ENCODE data around the gene YWHAQ. TPM values are rescaled to one million over a fixed set of nuclear protein-coding genes. Genes with fewer than 3 reads are reported as not detected.
"Not testable (repeated sequence)": the region's sequence is repeated elsewhere in the genome, so short reads cannot be mapped to it uniquely, and the experiment has no call there.

Gene YWHAQ
- total and polyA plus RNA-seq, 4 donors, result 232 to 799 (median 587) TPM

- no CpG with 5 or more reads among the region's 2 CpGs for WGBS (ENCODE audit: insufficient coverage)
- Histone ChIP-seq H3K4me1 (ENCODE audit: control insufficient read depth, insufficient read depth, low read length) (peaks cover 4% of the 10 kb centered on the region), H3K36me3 (ENCODE audit: control insufficient read depth, insufficient read depth, low read length) (no peaks in the 10 kb centered on the region), H3K4me3 (ENCODE audit: low read depth, low read length) (no peak overlapping the region), H3K27ac (ENCODE audit: low read depth, low read length) (no peak overlapping the region), H3K9me3 (ENCODE audit: control insufficient read depth, insufficient read depth, low read length) (no peaks in the 10 kb centered on the region), H3K27me3 (ENCODE audit: control insufficient read depth, insufficient read depth, low read length) (no peaks in the 10 kb centered on the region)
- peak in 1 of 6 donors; percentile 49 for DNase-seq (ENCODE audit: low read depth in 4 of 6, low spot score in 6 of 6)
These were observed 70.2 kb downstream of the YWHAQ start for GRCh38 chr2:9560628-9561027.

GRCh38 chr2:9558948-9559381, 71.8 kb downstream of the YWHAQ start:
- peak in 1 of 6 donors; percentile 65 for DNase-seq (ENCODE audit: low read depth in 4 of 6, low spot score in 6 of 6)
- Histone ChIP-seq H3K4me1 (ENCODE audit: control insufficient read depth, insufficient read depth, low read length) (peaks cover 4% of the 10 kb centered on the region), H3K27ac (ENCODE audit: low read depth, low read length) (peak overlapping the region; percentile 26), H3K27me3 (ENCODE audit: control insufficient read depth, insufficient read depth, low read length) (no peaks in the 10 kb centered on the region), H3K4me3 (ENCODE audit: low read depth, low read length) (no peak overlapping the region), H3K9me3 (ENCODE audit: control insufficient read depth, insufficient read depth, low read length) (no peaks in the 10 kb centered on the region), H3K36me3 (ENCODE audit: control insufficient read depth, insufficient read depth, low read length) (no peaks in the 10 kb centered on the region)
- WGBS (ENCODE audit: insufficient coverage), result 78% methylated on average over 1 of the region's 1 CpG

- Histone ChIP-seq H3K27ac (ENCODE audit: low read depth, low read length) (peak overlapping the region; percentile 99), H3K27me3 (ENCODE audit: control insufficient read depth, insufficient read depth, low read length) (no peaks in the 10 kb centered on the region), H3K9me3 (ENCODE audit: control insufficient read depth, insufficient read depth, low read length) (no peaks in the 10 kb centered on the region), H3K36me3 (ENCODE audit: control insufficient read depth, insufficient read depth, low read length) (no peaks in the 10 kb centered on the region), H3K4me3 (ENCODE audit: low read depth, low read length) (peak overlapping the region; percentile 98), H3K4me1 (ENCODE audit: control insufficient read depth, insufficient read depth, low read length) (peaks cover 7% of the 10 kb centered on the region)
- 0% methylated on average over 32 of the region's 32 CpGs for WGBS (ENCODE audit: insufficient coverage)
- peak in 4 of 6 donors; percentile 11 to 76 (median 26) for DNase-seq (ENCODE audit: low read depth in 4 of 6, low spot score in 6 of 6)
These were observed 74.6 kb downstream of the YWHAQ start for GRCh38 chr2:9556121-9556743.

GRCh38 chr2:9555297-9556120, 75.3 kb downstream of the YWHAQ start, which contains the start of gene ADAM17:
Gene ADAM17 (minus strand): TSS chr2:9555830. CDS start chr2:9555605, 225 bp downstream.
- DNase-seq (ENCODE audit: low read depth in 4 of 6, low spot score in 6 of 6), result peak; percentile 79 to 97 (median 84)
- 0% methylated on average over 73 of the region's 73 CpGs for WGBS (ENCODE audit: insufficient coverage)
- H3K4me1 ChIP-seq (ENCODE audit: control insufficient read depth, insufficient read depth, low read length), result peaks cover 7% of the 10 kb centered on the region
- H3K27me3 ChIP-seq (ENCODE audit: control insufficient read depth, insufficient read depth, low read length), result no peaks in the 10 kb centered on the region
- no peaks in the 10 kb centered on the region for H3K9me3 ChIP-seq (ENCODE audit: control insufficient read depth, insufficient read depth, low read length)
- no peaks in the 10 kb centered on the region for H3K36me3 ChIP-seq (ENCODE audit: control insufficient read depth, insufficient read depth, low read length)
- peak within 1 kb of the TSS; percentile 98 for H3K4me3 ChIP-seq (ENCODE audit: low read depth, low read length)
- H3K27ac ChIP-seq (ENCODE audit: low read depth, low read length), result peak within 1 kb of the TSS; percentile 99

GRCh38 chr2:9554921-9555296, 75.9 kb downstream of the YWHAQ start:
- Histone ChIP-seq H3K9me3 (ENCODE audit: control insufficient read depth, insufficient read depth, low read length) (no peaks in the 10 kb centered on the region), H3K4me3 (ENCODE audit: low read depth, low read length) (peak overlapping the region; percentile 98), H3K36me3 (ENCODE audit: control insufficient read depth, insufficient read depth, low read length) (no peaks in the 10 kb centered on the region), H3K27me3 (ENCODE audit: control insufficient read depth, insufficient read depth, low read length) (no peaks in the 10 kb centered on the region), H3K4me1 (ENCODE audit: control insufficient read depth, insufficient read depth, low read length) (peaks cover 7% of the 10 kb centered on the region), H3K27ac (ENCODE audit: low read depth, low read length) (peak overlapping the region; percentile 99)
- DNase-seq (ENCODE audit: low read depth in 4 of 6, low spot score in 6 of 6), result peak in 4 of 6 donors; percentile 26 to 65 (median 55)
- WGBS (ENCODE audit: insufficient coverage), result under 1% methylated on average over 9 of the region's 9 CpGs

GRCh38 chr2:9552219-9553178, 78.3 kb downstream of the YWHAQ start:
- Histone ChIP-seq H3K36me3 (ENCODE audit: control insufficient read depth, insufficient read depth, low read length) (no peaks in the 10 kb centered on the region), H3K4me3 (ENCODE audit: low read depth, low read length) (no peak overlapping the region), H3K27ac (ENCODE audit: low read depth, low read length) (no peak overlapping the region), H3K4me1 (ENCODE audit: control insufficient read depth, insufficient read depth, low read length) (peaks cover 11% of the 10 kb centered on the region), H3K27me3 (ENCODE audit: control insufficient read depth, insufficient read depth, low read length) (no peaks in the 10 kb centered on the region), H3K9me3 (ENCODE audit: control insufficient read depth, insufficient read depth, low read length) (no peaks in the 10 kb centered on the region)
- no CpG with 5 or more reads among the region's 2 CpGs for WGBS (ENCODE audit: insufficient coverage)
- DNase-seq (ENCODE audit: low read depth in 4 of 6, low spot score in 6 of 6), result no peak

GRCh38 chr2:9550859-9551391, 79.9 kb downstream of the YWHAQ start:
- not testable (repeated sequence) for H3K9me3 ChIP-seq (ENCODE audit: control insufficient read depth, insufficient read depth, low read length); H3K27me3 ChIP-seq (ENCODE audit: control insufficient read depth, insufficient read depth, low read length); H3K27ac ChIP-seq (ENCODE audit: low read depth, low read length); H3K4me1 ChIP-seq (ENCODE audit: control insufficient read depth, insufficient read depth, low read length); H3K4me3 ChIP-seq (ENCODE audit: low read depth, low read length); DNase-seq (ENCODE audit: low read depth in 4 of 6, low spot score in 6 of 6); H3K36me3 ChIP-seq (ENCODE audit: control insufficient read depth, insufficient read depth, low read length)
- WGBS (ENCODE audit: insufficient coverage), result 100% methylated on average over 4 of the region's 7 CpGs

- Histone ChIP-seq H3K27ac (ENCODE audit: low read depth, low read length) (no peak overlapping the region), H3K36me3 (ENCODE audit: control insufficient read depth, insufficient read depth, low read length) (no peaks in the 10 kb centered on the region), H3K4me3 (ENCODE audit: low read depth, low read length) (no peak overlapping the region), H3K4me1 (ENCODE audit: control insufficient read depth, insufficient read depth, low read length) (peaks cover 8% of the 10 kb centered on the region), H3K9me3 (ENCODE audit: control insufficient read depth, insufficient read depth, low read length) (no peaks in the 10 kb centered on the region), H3K27me3 (ENCODE audit: control insufficient read depth, insufficient read depth, low read length) (no peaks in the 10 kb centered on the region)
- DNase-seq (ENCODE audit: low read depth in 4 of 6, low spot score in 6 of 6), result no peak
- 100% methylated on average over 3 of the region's 9 CpGs for WGBS (ENCODE audit: insufficient coverage)
These were observed 81.4 kb downstream of the YWHAQ start for GRCh38 chr2:9549420-9549819.

- Histone ChIP-seq H3K4me3 (ENCODE audit: low read depth, low read length) (no peak overlapping the region), H3K36me3 (ENCODE audit: control insufficient read depth, insufficient read depth, low read length) (no peaks in the 10 kb centered on the region), H3K27me3 (ENCODE audit: control insufficient read depth, insufficient read depth, low read length) (no peaks in the 10 kb centered on the region), H3K27ac (ENCODE audit: low read depth, low read length) (no peak overlapping the region), H3K9me3 (ENCODE audit: control insufficient read depth, insufficient read depth, low read length) (no peaks in the 10 kb centered on the region), H3K4me1 (ENCODE audit: control insufficient read depth, insufficient read depth, low read length) (peaks cover 4% of the 10 kb centered on the region)
- DNase-seq (ENCODE audit: low read depth in 4 of 6, low spot score in 6 of 6), result no peak
- WGBS (ENCODE audit: insufficient coverage), result no CpG with 5 or more reads among the region's 2 CpGs
These were observed 82.3 kb downstream of the YWHAQ start for GRCh38 chr2:9548506-9548905.

Data from spinal cord (tissue), 10 donors.